ENCODE measurements around the gene PRRG1. TPM values are rescaled to one million over a fixed set of nuclear protein-coding genes. Genes with fewer than 3 reads are reported as not detected.

The PRRG1 gene
- total RNA-seq, 1 experiment from 2014 or later = 8.6 TPM

DNA sequence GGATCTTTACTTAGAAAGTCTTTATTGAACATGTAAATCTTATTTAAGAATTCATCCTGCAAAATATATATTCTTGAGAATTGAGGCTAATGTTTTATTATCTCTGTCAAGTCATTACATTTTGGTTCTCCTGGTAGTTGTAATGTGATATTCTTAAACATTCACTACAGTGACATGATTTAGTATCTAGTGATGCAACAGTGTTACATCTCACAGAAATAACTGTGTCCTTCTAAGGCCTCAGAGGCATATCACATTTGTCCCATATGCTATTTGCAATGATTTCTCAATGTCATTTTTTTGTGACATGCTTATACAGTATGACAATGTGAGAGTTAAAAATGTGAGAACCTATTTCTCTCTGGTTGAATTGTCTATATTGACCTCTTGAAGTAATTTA is 34.1 kb downstream of the PRRG1 start:
- CTCF ChIA-PET = no interaction called here
- H3K36me3 ChIP-seq (ENCODE audit: control insufficient read depth, insufficient read depth, low read length) = no peaks in the 10 kb centered on the region
- TF ChIP-seq, protein P1, sequence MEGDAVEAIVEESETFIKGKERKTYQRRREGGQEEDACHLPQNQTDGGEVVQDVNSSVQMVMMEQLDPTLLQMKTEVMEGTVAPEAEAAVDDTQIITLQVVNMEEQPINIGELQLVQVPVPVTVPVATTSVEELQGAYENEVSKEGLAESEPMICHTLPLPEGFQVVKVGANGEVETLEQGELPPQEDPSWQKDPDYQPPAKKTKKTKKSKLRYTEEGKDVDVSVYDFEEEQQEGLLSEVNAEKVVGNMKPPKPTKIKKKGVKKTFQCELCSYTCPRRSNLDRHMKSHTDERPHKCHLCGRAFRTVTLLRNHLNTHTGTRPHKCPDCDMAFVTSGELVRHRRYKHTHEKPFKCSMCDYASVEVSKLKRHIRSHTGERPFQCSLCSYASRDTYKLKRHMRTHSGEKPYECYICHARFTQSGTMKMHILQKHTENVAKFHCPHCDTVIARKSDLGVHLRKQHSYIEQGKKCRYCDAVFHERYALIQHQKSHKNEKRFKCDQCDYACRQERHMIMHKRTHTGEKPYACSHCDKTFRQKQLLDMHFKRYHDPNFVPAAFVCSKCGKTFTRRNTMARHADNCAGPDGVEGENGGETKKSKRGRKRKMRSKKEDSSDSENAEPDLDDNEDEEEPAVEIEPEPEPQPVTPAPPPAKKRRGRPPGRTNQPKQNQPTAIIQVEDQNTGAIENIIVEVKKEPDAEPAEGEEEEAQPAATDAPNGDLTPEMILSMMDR (IDR thresholded peaks at IDR 0.05) = no peak
- TF ChIP-seq TCF7L2 (IDR thresholded peaks at IDR 0.05; ENCODE audit: low read depth, low read length) (no peak), SIN3A (IDR thresholded peaks at IDR 0.05; ENCODE audit: borderline replicate concordance, insufficient read depth, low read depth, low read length) (no peak), POLR2AphosphoS5 (IDR thresholded peaks at IDR 0.05; ENCODE audit: low read depth, low read length) (no peak)
- TF ChIP-seq, protein P2, sequence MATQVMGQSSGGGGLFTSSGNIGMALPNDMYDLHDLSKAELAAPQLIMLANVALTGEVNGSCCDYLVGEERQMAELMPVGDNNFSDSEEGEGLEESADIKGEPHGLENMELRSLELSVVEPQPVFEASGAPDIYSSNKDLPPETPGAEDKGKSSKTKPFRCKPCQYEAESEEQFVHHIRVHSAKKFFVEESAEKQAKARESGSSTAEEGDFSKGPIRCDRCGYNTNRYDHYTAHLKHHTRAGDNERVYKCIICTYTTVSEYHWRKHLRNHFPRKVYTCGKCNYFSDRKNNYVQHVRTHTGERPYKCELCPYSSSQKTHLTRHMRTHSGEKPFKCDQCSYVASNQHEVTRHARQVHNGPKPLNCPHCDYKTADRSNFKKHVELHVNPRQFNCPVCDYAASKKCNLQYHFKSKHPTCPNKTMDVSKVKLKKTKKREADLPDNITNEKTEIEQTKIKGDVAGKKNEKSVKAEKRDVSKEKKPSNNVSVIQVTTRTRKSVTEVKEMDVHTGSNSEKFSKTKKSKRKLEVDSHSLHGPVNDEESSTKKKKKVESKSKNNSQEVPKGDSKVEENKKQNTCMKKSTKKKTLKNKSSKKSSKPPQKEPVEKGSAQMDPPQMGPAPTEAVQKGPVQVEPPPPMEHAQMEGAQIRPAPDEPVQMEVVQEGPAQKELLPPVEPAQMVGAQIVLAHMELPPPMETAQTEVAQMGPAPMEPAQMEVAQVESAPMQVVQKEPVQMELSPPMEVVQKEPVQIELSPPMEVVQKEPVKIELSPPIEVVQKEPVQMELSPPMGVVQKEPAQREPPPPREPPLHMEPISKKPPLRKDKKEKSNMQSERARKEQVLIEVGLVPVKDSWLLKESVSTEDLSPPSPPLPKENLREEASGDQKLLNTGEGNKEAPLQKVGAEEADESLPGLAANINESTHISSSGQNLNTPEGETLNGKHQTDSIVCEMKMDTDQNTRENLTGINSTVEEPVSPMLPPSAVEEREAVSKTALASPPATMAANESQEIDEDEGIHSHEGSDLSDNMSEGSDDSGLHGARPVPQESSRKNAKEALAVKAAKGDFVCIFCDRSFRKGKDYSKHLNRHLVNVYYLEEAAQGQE (IDR thresholded peaks at IDR 0.05; ENCODE audit: insufficient read depth in 1 of 2, low read depth in 2 of 2, low read length in 1 of 2) = no peak
- POLR2A ChIA-PET = no interaction called here
- no peak overlapping the region for H3K27ac ChIP-seq (ENCODE audit: low read length)
- intact Hi-C loops (cut with micrococcal nuclease; ENCODE audit: unreplicated experiment) = no loop called here
- no TSS peak for BruUV-seq (replicated peaks)
- in situ Hi-C loops (cut with HindIII; ENCODE audit: low pct_unique_long_range_greater_than_20kb, low sequenced_read_pairs) = no loop called here
- H3K4me3 ChIP-seq (ENCODE audit: low read depth in 2 of 2, low read length in 2 of 2) = no peak overlapping the region
- H3K4me1 ChIP-seq (ENCODE audit: control insufficient read depth, insufficient read depth, low read length) = no peaks in the 10 kb centered on the region
- no peak for ATAC-seq
- H3K27me3 ChIP-seq (ENCODE audit: control insufficient read depth, insufficient read depth, low read length) = no peaks in the 10 kb centered on the region
- no peaks in the 10 kb centered on the region for H3K9me3 ChIP-seq (ENCODE audit: control insufficient read depth, insufficient read depth, low read depth, low read length)
- no peak for DNase-seq (ENCODE audit: low read depth, low spot score)

DNA sequence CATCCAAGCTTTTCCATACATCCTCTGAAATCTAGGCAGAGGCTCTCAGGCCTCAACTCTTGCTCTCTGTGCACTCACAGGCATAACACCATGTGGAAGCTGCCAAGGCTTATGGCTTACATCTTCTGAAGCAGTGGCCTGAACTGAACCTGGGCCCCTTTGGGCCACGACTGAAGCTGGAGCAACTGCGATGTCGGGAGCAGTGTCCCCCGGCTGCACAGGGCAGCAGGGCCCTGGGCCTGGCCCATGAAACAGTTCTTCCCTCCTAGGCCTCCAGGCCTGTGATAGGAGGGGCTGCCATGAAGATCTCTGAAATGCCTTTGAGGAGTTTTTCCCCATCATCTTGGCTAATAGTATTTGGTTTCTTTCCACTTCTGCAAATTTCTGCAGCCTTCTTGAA is 39.2 kb downstream of the PRRG1 start:
- intact Hi-C loops (cut with micrococcal nuclease; ENCODE audit: unreplicated experiment) (no loop called here), in situ Hi-C loops (cut with HindIII; ENCODE audit: low pct_unique_long_range_greater_than_20kb, low sequenced_read_pairs) (no loop called here)
- Histone ChIP-seq H3K4me3 (ENCODE audit: low read depth in 2 of 2, low read length in 2 of 2) (no peak overlapping the region), H3K27ac (ENCODE audit: low read length) (no peak overlapping the region), H3K36me3 (ENCODE audit: control insufficient read depth, insufficient read depth, low read length) (no peaks in the 10 kb centered on the region), H3K4me1 (ENCODE audit: control insufficient read depth, insufficient read depth, low read length) (no peaks in the 10 kb centered on the region), H3K27me3 (ENCODE audit: control insufficient read depth, insufficient read depth, low read length) (no peaks in the 10 kb centered on the region), H3K9me3 (ENCODE audit: control insufficient read depth, insufficient read depth, low read depth, low read length) (no peaks in the 10 kb centered on the region)
- DNase-seq (ENCODE audit: low read depth, low spot score) (no peak), ATAC-seq (no peak)
- BruUV-seq (replicated peaks) = no TSS peak
- POLR2A ChIA-PET = no interaction called here
- CTCF ChIA-PET = no interaction called here
- TF ChIP-seq SIN3A (IDR thresholded peaks at IDR 0.05; ENCODE audit: borderline replicate concordance, insufficient read depth, low read depth, low read length) (no peak), POLR2AphosphoS5 (IDR thresholded peaks at IDR 0.05; ENCODE audit: low read depth, low read length) (no peak), TCF7L2 (IDR thresholded peaks at IDR 0.05; ENCODE audit: low read depth, low read length) (no peak)
- TF ChIP-seq, protein P1 (IDR thresholded peaks at IDR 0.05) = no peak
- TF ChIP-seq, protein P2 (IDR thresholded peaks at IDR 0.05; ENCODE audit: insufficient read depth in 1 of 2, low read depth in 2 of 2, low read length in 1 of 2) = no peak
